Measurements from ENCODE around the gene WNT4.

The WNT4 gene

DNA sequence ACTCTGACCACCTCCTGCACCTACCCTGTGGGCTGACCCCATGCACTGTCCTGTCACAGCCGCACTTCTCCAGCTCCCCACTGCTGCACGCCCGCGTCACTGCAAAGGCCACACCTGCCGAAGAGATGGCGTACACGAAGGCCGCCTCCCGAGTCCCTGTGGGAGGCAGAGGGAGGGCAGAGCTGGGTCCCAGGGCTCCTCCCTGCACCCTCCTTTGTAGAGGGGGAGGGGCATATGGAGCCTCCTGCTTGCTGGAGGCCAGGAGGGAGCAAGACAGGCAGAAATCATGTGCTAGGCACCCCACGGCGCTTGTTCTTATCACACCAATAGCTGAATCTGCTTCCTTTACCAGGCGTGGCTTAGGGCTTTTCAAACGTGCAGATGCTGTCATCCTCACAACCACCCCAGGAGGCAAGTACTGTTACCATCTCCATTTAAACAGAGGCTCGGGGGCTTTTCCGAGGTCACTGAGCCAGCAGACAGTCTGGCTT is 21.4 kb downstream of the WNT4 start:
- H2AFZ ChIP-seq, result no peak overlapping the region
- H3K36me3 ChIP-seq (ENCODE audit: control insufficient read depth, insufficient read depth, low read length), result no peaks in the 10 kb centered on the region
- no peaks in the 10 kb centered on the region for H3K27me3 ChIP-seq (ENCODE audit: control insufficient read depth, insufficient read depth, low read length)
- no peaks in the 10 kb centered on the region for H3K79me2 ChIP-seq
- H3K27ac ChIP-seq, result no peak overlapping the region
- no peaks in the 10 kb centered on the region for H3K9me3 ChIP-seq (ENCODE audit: control insufficient read depth, low read length)
- H3K4me3 ChIP-seq (ENCODE audit: low read depth, low read length), result no peak overlapping the region
- H3K4me2 ChIP-seq (ENCODE audit: low read length), result no peak overlapping the region
- TF ChIP-seq, protein P1, sequence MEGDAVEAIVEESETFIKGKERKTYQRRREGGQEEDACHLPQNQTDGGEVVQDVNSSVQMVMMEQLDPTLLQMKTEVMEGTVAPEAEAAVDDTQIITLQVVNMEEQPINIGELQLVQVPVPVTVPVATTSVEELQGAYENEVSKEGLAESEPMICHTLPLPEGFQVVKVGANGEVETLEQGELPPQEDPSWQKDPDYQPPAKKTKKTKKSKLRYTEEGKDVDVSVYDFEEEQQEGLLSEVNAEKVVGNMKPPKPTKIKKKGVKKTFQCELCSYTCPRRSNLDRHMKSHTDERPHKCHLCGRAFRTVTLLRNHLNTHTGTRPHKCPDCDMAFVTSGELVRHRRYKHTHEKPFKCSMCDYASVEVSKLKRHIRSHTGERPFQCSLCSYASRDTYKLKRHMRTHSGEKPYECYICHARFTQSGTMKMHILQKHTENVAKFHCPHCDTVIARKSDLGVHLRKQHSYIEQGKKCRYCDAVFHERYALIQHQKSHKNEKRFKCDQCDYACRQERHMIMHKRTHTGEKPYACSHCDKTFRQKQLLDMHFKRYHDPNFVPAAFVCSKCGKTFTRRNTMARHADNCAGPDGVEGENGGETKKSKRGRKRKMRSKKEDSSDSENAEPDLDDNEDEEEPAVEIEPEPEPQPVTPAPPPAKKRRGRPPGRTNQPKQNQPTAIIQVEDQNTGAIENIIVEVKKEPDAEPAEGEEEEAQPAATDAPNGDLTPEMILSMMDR (IDR thresholded peaks at IDR 0.05), result no peak
- no peak overlapping the region for H3K9ac ChIP-seq
- H3K4me1 ChIP-seq, result no peaks in the 10 kb centered on the region

DNA sequence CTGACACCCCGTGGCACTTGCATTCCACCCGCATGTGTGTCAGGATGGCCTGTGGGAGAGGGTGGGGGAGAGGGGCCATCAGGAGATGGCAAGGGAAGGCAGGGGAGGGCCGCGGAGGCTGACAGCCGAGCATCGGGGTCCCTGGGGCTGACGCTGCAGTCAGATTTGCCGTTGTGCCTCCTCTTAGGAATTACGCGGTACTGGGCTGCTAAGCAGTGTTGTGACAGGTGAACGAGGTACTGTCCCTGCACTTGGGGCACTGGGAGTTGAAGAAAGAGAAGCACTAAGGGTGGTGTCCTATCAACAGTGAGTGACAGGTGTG is 22.5 kb downstream of the WNT4 start:
- Histone ChIP-seq H3K4me3 (ENCODE audit: low read depth, low read length) (no peak overlapping the region), H3K9me3 (ENCODE audit: control insufficient read depth, low read length) (no peaks in the 10 kb centered on the region), H3K4me1 (no peaks in the 10 kb centered on the region), H2AFZ (no peak overlapping the region), H3K79me2 (no peaks in the 10 kb centered on the region), H3K9ac (no peak overlapping the region), H3K27ac (no peak overlapping the region), H3K4me2 (ENCODE audit: low read length) (no peak overlapping the region), H3K36me3 (ENCODE audit: control insufficient read depth, insufficient read depth, low read length) (no peaks in the 10 kb centered on the region), H3K27me3 (ENCODE audit: control insufficient read depth, insufficient read depth, low read length) (no peaks in the 10 kb centered on the region)
- TF ChIP-seq, protein P1 (IDR thresholded peaks at IDR 0.05), result no peak

DNA sequence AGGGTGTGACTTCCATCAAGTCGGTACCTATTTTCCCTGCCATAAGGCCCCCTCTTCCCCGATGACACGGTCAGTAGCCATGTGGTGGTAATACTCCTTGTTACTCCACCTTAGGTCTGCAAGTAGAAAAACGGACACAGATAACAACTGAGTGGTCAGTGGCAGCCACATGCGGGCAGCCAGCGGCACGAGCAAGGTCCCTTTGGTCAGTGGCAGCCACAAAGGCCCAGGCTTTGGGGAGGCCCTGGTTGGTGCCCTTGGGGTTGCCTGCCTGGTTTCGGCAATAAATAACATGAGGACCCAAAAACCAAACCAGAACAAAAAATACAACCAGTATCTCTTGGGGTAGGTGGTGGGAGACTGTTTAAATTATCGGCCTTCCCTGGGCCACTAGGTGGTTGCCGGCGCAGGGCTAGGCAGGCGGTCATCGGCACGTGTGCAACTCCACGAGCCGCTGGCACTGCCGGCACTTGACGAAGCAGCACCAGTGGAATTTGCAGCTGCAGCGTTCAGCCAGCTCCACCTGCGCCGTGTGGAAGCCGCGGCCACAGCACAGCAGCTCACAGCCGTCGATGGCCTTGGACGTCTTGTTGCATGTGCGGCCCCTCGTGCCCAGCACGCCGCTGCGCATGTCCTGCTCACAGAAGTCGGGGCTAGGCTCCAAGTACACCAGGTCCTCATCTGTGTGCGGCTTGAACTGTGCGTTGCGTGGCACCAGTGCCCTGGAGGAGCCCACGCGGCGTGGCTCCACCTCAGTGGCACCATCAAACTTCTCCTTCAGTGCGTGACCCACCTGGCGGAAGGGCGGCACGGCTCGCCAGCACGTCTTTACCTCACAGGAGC is 23.1 kb downstream of the WNT4 start:
- H3K4me1 ChIP-seq, result no peaks in the 10 kb centered on the region
- no peak overlapping the region for H3K4me2 ChIP-seq (ENCODE audit: low read length)
- H3K27ac ChIP-seq, result no peak overlapping the region
- H3K79me2 ChIP-seq, result no peaks in the 10 kb centered on the region
- no peaks in the 10 kb centered on the region for H3K27me3 ChIP-seq (ENCODE audit: control insufficient read depth, insufficient read depth, low read length)
- H3K36me3 ChIP-seq (ENCODE audit: control insufficient read depth, insufficient read depth, low read length), result no peaks in the 10 kb centered on the region
- H3K9ac ChIP-seq, result no peak overlapping the region
- H3K9me3 ChIP-seq (ENCODE audit: control insufficient read depth, low read length), result no peaks in the 10 kb centered on the region
- TF ChIP-seq, protein P1 (IDR thresholded peaks at IDR 0.05), result no peak
- H2AFZ ChIP-seq, result no peak overlapping the region
- H3K4me3 ChIP-seq (ENCODE audit: low read depth, low read length), result no peak overlapping the region

DNA sequence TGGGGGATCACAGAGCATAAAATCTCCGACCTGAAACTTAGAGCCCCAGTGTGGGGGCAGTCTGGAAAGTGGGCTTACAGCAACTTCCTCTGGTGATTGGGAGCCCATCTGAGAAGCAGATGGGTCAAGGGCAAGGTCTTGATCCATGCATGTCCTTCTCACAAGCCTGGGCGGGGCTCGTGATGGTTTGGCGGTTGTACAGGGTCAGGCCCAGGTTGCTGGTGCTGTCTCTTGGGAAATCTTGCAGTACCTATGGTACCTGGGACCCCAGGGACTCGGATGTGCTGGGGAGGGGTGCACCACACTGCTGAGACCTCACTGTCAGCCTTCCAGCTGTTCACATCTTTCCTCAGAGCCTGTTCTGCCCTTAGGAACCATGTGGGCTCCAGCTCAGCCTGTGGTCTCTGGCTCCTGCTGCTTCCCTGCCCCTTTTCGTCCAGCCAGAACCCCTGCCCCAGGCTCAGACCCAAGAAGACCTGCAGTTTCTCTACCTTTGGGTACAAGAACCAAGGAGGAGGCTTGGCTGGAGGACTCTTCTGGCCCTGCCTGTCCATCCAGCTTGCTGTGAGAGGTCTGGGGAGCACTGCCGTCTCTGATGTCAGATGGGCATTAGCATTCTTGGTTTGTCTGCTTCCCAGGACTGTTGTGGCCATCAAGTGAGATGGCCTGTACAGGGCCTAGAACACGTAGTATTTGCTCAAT is 24.5 kb downstream of the WNT4 start:
- Histone ChIP-seq H3K27ac (no peak overlapping the region), H2AFZ (no peak overlapping the region), H3K36me3 (ENCODE audit: control insufficient read depth, insufficient read depth, low read length) (no peaks in the 10 kb centered on the region), H3K9me3 (ENCODE audit: control insufficient read depth, low read length) (no peaks in the 10 kb centered on the region), H3K4me2 (ENCODE audit: low read length) (no peak overlapping the region), H3K9ac (no peak overlapping the region), H3K4me3 (ENCODE audit: low read depth, low read length) (no peak overlapping the region), H3K79me2 (no peaks in the 10 kb centered on the region), H3K4me1 (no peaks in the 10 kb centered on the region), H3K27me3 (ENCODE audit: control insufficient read depth, insufficient read depth, low read length) (no peaks in the 10 kb centered on the region)
- TF ChIP-seq, protein P1 (IDR thresholded peaks at IDR 0.05), result no peak

All from parathyroid adenoma (tissue), 2 donors.